H7 (cell line): ENCODE results near the gene DIP2C. TPM values are rescaled to one million over a fixed set of nuclear protein-coding genes. Genes with fewer than 3 reads are reported as not detected.
"Not testable (repeated sequence)": the region's sequence is repeated elsewhere in the genome, so short reads cannot be mapped to it uniquely, and the experiment has no call there.

Experiments used
- DNase-seq: peaks from one replicate; pipeline ENCODE4 v3.0.0; 2012
- H3K27me3 ChIP-seq: 2 replicates; pipeline ENCODE4 v1.6.0; 2011; ENCODE audit warnings: mild to moderate bottlenecking, low read length; ENCODE audit not compliant: control insufficient read depth, insufficient read depth
- H3K36me3 ChIP-seq: replicated peaks from 2 replicates; pipeline ENCODE4 v1.5.1; 2011; ENCODE audit warnings: low read length; ENCODE audit not compliant: control insufficient read depth, insufficient read depth
- H3K4me3 ChIP-seq: 2 replicates; pipeline ENCODE4 v1.5.1; 2011; ENCODE audit warnings: low read depth, mild to moderate bottlenecking, control low read depth, low read length, moderate library complexity; ENCODE audit not compliant: insufficient read depth
- total RNA-seq: library from RNA; depleted of rRNA; stranded (reverse); fragments of >200 nt; shearing (Covaris generic); gene quantifications from 2 replicates; pipeline ENCODE4 v1.2.3, GENCODE V29; 2014

DIP2C gene
- total RNA-seq, 1 experiment from 2014 or later, result 4.8 TPM

DNA sequence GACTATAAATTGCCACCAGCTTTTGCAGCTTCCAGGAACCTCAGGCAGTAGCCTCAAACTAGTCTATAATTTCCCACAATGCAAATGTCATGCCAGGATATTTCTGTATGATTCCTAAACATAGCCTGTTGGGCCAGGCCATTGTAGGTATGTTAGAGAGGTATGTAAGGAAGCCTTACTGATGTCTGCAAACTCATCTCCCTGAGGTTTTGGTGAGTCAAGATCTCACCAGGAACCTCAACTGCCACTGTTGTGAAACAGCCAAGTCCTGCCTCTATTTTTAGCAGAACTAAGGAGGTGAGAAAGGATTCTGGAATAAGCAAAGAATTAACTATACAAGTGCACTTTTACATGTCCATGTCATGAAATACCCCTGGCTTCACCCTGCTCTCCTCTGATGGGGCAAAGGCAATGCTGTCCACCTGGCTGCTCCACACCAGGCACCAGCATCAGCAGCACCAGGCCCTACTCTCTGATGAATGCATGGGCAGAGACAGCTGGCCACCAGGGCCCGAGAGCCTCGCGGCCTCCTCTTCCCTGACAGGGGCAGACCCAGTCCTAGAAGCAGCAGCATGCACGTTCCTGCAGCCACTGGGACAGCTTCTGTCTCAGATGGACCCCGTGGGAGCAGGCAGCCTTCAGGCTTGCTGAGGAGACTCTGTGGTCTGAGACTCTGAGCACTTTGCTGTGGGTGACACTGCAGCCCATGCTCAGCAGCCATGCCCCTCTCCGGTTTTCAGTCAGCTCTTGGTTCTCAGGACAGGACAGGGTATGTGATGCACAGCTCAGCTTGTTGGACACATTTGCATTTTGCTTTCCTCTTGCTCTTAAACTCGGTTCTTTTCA lies 407.0 kb downstream of the DIP2C start:
- Histone ChIP-seq H3K36me3 (no peaks in the 10 kb centered on the region), H3K4me3 (no peak overlapping the region), H3K27me3 (no peaks in the 10 kb centered on the region)
- DNase-seq, result no peak

DNA sequence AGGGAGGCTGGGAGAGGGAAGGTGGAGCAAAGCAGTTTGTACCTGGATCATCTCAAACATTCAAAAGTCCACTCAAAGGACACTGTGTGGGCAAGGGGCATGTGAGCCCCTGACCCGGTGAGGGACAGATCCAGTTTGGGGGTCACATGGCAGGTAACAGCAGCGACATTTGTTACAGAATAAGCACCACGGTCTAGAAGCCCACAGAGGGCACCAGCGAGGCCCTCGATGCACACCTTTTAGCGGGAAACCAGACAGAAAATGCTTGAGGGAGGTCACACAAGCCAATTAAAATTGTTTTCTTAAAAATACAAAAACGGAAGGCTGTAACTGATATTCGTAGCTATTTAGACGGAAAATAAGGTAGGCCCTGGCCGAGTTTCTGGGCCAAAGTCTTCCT lies 409.8 kb downstream of the DIP2C start:
- Histone ChIP-seq H3K4me3 (no peak overlapping the region), H3K36me3 (no peaks in the 10 kb centered on the region), H3K27me3 (no peaks in the 10 kb centered on the region)
- peak; percentile 69 for DNase-seq

DNA sequence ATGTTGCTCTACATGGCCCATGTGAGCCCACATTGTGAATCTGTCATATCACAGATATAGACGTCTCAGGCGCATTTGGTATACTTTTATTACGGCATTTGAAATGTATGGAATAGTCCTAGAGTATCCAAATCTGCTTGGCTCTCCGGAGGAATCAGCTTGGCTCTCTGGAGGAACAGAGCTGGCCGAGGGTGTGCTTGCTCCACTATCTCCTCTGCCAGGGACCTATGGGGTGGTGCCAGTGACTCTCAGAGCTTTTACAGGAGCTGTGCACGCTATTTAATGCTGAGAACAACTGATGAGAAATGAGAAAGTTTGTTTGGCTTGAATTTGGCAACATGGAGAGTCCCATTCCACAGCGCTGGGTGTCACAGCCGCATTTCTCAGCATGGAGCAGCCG lies 410.2 kb downstream of the DIP2C start:
- Histone ChIP-seq H3K36me3 (no peaks in the 10 kb centered on the region), H3K4me3 (no peak overlapping the region), H3K27me3 (no peaks in the 10 kb centered on the region)
- no peak for DNase-seq

- H3K27me3 ChIP-seq, result no peaks in the 10 kb centered on the region
- DNase-seq, result no peak
- no peaks in the 10 kb centered on the region for H3K36me3 ChIP-seq
- no peak overlapping the region for H3K4me3 ChIP-seq
These were observed 410.8 kb downstream of the DIP2C start for GRCh38 chr10:278707-279106.

DNA sequence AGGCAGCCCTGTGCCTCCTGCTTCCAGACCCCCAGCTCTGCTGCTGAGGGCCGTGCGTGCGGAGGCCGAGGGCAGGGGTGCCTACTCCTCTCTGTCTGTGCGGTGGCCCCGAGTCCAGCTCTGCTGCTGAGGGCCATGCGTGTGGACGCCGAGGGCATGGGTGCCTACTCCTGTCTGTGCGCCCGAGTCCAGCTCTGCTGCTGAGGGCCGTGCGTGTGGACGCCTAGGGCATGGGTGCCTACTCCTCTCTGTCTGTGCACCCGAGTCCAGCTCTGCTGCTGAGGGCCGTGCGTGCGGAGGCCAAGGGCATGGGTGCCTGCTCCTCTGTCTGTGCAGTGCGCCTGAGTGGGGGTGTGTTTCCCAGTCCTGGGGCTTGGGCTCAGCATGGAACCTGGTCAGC lies 411.5 kb downstream of the DIP2C start:
- Histone ChIP-seq H3K4me3 (no peak overlapping the region), H3K36me3 (no peaks in the 10 kb centered on the region), H3K27me3 (no peaks in the 10 kb centered on the region)
- DNase-seq, result no peak

GRCh38 chr10:275680-276079 lies 413.8 kb downstream of the DIP2C start:
- no peaks in the 10 kb centered on the region for H3K36me3 ChIP-seq
- no peak for DNase-seq

DNA sequence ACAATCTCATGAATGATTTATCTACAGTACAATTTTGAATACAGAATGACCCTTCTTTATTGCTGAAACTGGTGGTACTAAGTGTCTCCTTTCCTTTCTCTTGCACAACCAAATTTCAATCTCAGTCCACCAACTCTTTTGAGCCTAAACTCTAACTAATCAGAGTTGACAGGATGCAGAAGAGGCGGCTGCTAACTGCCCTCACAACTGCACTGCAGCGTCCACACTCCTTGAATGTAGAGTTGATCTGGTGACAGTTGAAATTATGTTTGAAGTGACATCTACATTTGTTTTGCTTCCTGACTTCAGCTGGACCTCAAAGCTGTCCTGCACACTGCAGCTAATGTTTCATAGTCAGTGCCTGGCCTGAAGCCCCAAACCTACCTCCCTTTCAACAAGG lies 414.6 kb downstream of the DIP2C start:
- H3K27me3 ChIP-seq, result no peaks in the 10 kb centered on the region
- no peaks in the 10 kb centered on the region for H3K36me3 ChIP-seq
- H3K4me3 ChIP-seq, result no peak overlapping the region
- DNase-seq, result no peak

More at GRCh38 chr10:275680-276079, 413.8 kb downstream of the DIP2C start:
- Histone ChIP-seq H3K27me3 (no peaks in the 10 kb centered on the region), H3K4me3 (no peak overlapping the region)

GRCh38 chr10:273088-273487 lies 416.4 kb downstream of the DIP2C start:
- Histone ChIP-seq H3K27me3 (no peaks in the 10 kb centered on the region), H3K36me3 (no peaks in the 10 kb centered on the region), H3K4me3 (no peak overlapping the region)
- DNase-seq, result no peak

- Histone ChIP-seq H3K4me3 (no peak overlapping the region), H3K36me3 (no peaks in the 10 kb centered on the region), H3K27me3 (no peaks in the 10 kb centered on the region)
- DNase-seq, result no peak
These were observed 417.7 kb downstream of the DIP2C start for GRCh38 chr10:271722-272121.

GRCh38 chr10:271201-271600 lies 418.3 kb downstream of the DIP2C start:
- no peak for DNase-seq
- no peaks in the 10 kb centered on the region for H3K36me3 ChIP-seq

GRCh38 chr10:269440-270074 lies 419.9 kb downstream of the DIP2C start:
- DNase-seq, result peak; percentile 33

More at GRCh38 chr10:271201-271600, 418.3 kb downstream of the DIP2C start:
- no peaks in the 10 kb centered on the region for H3K27me3 ChIP-seq
- no peak overlapping the region for H3K4me3 ChIP-seq

DNA sequence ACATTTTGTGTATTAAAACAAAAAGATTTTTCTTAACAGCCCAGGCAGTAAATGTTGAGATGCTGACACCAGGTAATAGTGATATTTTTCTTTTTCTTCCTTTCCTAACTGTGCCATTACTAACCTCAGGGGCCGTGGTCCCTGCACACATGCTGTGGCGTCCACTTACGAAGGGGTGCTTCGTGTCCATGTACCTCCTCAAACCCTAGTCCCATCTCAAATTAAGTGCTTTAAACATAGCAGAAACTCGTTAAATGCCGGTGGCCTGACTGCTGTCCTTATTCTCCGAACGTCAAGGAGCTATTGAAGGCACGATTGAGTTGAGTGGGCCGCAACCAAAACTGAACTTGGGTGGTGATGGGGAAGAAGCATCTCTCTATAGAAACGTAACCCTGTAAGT lies 421.8 kb downstream of the DIP2C start:
- DNase-seq, result no peak
- H3K4me3 ChIP-seq, result no peak overlapping the region
- H3K36me3 ChIP-seq, result no peaks in the 10 kb centered on the region

More at GRCh38 chr10:269440-270074, 419.9 kb downstream of the DIP2C start:
- Histone ChIP-seq H3K27me3 (no peaks in the 10 kb centered on the region), H3K4me3 (no peak overlapping the region), H3K36me3 (no peaks in the 10 kb centered on the region)

GRCh38 chr10:266974-267425 lies 422.5 kb downstream of the DIP2C start:
- Histone ChIP-seq H3K27me3 (no peaks in the 10 kb centered on the region), H3K36me3 (no peaks in the 10 kb centered on the region), H3K4me3 (no peak overlapping the region)
- DNase-seq, result no peak

More for the DNA sequence above, 421.8 kb downstream of the DIP2C start:
- no peaks in the 10 kb centered on the region for H3K27me3 ChIP-seq

GRCh38 chr10:265816-266588 lies 423.5 kb downstream of the DIP2C start:
- H3K27me3 ChIP-seq, H3K36me3 ChIP-seq, H3K4me3 ChIP-seq, DNase-seq: not testable (repeated sequence)
